Omental fat pad (tissue), 4 donors: ENCODE results near the gene RNASE11. TPM values are rescaled to one million over a fixed set of nuclear protein-coding genes. Genes with fewer than 3 reads are reported as not detected.
A peak's percentile ranks its signal among the peaks of the same experiment; 100 is the strongest.
"Not testable (repeated sequence)": the region's sequence is repeated elsewhere in the genome, so short reads cannot be mapped to it uniquely, and the experiment has no call there.

Experiments used
- ATAC-seq: fragments of 150-250 bp; one replicate; pipeline ENCODE4 v1.9.1; 2016; ENCODE audit warnings: mild to moderate bottlenecking, moderate library complexity; ENCODE audit not compliant: low FRiP score
- DNase-seq: peaks from one replicate; pipeline ENCODE4 v3.0.0-alpha.2; 2019; ENCODE audit warnings: low spot score
- total RNA-seq, 4 donors: library from RNA; depleted of rRNA; stranded (reverse); fragments of >200 nt; gene quantifications; one replicate each; pipeline ENCODE4 v1.1.0, GENCODE V29; 2016
- TF ChIP-seq, protein P1 (sequence below), 3 donors: fragments of 450-650 bp; IDR thresholded peaks; one replicate each; pipeline ENCODE4 v1.5.1; 2016 to 2017; ENCODE audit warnings: antibody characterized with exemption in 3 of 3, mild to moderate bottlenecking in 3 of 3, moderate library complexity in 2 of 3

The RNASE11 gene
- total RNA-seq, 4 donors from 2014 or later = not detected

DNA sequence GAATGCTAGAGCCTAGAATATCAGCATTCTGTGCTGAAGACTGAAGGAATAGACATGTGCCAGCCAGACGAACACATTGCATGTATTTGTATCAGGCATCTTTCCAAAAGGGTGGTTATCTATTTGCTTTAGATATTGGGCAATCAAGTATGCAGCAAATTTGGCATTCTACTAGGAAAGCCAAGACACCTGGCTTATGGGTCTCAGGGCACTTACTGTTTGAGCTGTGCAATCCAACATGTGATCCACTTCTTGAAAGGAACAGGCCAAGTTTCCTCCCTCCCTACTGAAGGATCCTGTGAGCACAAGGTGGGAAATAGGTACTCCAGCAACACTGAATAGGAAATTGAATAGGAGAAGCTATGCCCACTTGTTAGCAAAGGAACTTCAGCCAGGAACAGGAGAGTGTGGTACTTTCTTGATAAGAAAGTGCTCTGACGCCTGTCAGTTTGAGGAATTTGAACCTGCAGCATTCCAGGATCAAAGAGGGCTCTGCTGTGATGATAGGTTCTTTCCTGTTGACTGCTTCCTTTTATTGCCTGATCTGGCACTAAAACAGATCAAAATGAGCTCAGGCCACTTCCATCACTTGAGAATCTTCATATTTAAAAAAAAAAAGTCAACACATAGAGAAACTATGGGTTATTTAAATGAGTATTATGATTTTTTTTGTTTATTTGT, 33.1 kb upstream of the RNASE11 start:
- DNase-seq (no peak), ATAC-seq (no peak)
- TF ChIP-seq, protein P1, sequence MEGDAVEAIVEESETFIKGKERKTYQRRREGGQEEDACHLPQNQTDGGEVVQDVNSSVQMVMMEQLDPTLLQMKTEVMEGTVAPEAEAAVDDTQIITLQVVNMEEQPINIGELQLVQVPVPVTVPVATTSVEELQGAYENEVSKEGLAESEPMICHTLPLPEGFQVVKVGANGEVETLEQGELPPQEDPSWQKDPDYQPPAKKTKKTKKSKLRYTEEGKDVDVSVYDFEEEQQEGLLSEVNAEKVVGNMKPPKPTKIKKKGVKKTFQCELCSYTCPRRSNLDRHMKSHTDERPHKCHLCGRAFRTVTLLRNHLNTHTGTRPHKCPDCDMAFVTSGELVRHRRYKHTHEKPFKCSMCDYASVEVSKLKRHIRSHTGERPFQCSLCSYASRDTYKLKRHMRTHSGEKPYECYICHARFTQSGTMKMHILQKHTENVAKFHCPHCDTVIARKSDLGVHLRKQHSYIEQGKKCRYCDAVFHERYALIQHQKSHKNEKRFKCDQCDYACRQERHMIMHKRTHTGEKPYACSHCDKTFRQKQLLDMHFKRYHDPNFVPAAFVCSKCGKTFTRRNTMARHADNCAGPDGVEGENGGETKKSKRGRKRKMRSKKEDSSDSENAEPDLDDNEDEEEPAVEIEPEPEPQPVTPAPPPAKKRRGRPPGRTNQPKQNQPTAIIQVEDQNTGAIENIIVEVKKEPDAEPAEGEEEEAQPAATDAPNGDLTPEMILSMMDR (IDR thresholded peaks at IDR 0.05) = no peak

DNA sequence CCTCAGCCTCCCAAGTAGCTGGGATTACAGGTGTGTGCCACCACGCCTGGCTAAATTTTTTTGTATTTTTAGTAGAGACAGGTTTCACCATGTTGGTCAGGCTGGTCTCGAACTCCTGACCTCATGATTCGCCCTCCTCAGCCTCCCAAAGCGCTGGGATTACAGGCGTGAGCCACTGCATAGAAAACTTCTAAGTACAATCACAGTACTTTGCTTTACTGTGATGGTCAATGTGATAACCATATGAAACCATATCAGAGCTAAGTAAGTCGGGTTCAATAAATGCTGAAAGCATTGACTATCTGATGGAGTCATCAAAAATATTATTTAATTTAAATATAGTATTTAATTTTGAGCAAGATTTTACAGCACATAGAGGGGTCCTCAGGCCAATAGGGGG, 31.9 kb upstream of the RNASE11 start:
- ATAC-seq, DNase-seq: not testable (repeated sequence)

DNA sequence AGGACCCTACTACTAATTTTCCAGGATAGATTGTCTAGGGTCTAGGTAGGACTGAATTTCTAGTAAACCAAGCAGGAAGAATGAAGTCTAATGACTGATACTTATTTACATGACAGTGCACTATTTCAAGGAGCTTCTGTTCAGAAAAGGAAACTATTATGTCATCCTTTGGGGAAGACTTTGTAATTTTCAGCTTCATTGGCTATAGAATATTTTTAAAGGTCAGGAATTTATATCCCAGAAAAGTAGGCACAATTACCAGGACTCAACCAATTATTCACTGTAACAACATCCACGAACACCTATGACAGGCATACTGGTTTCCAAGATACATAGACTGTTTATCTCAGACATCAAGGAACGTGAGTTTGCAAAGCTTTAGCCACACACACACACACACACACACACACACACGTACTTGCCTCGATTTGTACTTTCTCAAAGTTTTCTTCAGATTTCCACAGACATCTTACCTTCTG, 30.5 kb upstream of the RNASE11 start:
- TF ChIP-seq, protein P1 (IDR thresholded peaks at IDR 0.05) = no peak
- no peak for DNase-seq
- no peak for ATAC-seq

DNA sequence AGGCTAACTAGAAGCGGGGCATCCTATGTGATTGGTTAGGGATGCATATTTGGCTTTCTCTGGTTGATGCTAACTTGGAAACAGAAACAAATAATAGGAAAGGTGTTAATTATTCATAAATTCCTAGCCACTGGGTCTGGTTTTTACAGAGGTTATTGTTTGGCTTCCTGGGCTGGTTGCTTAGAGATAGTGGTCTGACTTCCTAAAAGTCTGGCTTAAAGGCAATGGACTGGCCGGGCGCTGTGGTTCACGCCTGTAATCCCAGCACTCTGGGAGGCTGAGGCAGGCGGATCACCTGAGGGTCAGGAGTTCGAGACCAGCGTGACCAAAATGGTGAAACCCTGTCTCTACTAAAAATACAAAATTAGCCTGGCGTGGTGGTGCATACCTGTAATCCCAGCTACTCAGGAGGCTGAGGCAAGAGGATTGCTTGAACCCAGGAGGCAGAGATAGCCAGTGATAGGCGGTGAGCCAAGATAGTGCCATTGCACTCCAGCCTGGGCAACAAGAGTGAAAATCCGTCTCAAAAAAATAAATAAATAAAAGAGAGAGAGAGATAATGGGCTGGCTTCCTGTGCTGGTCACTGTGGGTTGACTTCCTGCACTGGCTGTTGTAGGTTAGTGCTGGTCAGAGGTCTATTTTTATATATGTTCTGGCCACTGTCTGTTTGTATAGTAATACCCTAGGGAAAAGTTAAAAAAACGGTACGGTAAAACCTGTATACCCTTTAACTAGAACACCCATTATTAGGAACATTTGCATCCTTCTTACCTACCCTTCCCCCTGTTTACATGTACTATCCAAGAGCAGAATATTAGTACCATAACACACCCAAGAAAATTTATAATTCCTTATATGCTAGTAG, 29.6 kb upstream of the RNASE11 start:
- DNase-seq (no peak), ATAC-seq (no peak)
- TF ChIP-seq, protein P1 (IDR thresholded peaks at IDR 0.05) = no peak

DNA sequence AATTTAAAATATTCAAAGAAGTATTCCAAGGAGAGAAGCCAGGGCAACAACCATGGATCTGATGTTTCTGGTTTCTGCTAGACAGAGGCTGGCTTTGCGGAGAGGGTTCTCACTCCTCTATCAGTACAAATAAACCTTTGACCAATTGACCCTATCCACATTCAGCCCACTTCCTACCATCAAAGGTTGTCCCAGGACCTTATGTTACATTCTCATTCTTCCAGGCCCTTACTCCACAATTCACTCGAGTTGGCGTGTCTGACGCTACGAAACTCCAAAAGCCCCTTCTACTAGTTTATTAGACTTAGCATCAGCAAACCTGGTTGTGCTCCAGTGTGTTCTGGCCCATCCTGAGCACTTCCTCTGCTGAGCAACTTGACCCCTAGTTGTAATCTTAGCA, 28.2 kb upstream of the RNASE11 start:
- ATAC-seq (no peak), DNase-seq (no peak)
- TF ChIP-seq, protein P1 (IDR thresholded peaks at IDR 0.05) = no peak

DNA sequence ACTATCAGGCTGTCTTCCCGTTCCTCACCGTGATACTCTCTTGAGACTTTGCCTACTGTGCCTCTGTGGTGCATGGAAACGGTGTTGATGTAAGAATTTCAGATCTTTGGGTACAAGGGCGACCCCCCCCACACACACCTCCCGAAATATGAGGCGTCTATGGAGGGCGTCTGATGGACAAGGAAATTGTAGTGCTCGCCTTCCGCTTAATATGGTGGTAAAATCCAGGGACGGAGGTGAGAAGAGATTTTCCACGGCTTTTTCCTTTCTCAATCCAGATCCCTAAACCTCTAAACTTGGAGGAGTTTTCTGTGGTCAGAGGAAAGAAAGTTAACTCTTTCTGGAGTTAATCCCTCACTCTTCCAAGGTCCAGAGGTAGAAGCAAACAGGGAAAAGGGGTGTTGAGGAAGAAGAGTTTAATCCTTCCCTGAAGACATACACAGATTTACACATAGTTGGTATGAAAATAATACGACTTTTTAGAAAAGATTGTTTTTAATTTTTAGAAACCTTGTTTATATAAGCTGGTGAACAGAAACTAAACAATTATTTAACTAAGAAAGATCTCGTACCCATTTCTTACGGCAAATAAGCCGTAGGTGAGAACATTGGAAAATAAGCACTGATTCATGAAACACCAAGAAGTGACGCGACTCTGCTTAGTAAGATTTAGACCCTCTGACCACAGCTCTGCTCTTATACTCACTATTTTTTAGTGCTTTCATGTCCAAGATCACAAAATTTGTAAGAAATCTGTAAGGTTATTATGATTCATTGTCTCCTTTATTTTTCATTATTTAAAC, 26.4 kb upstream of the RNASE11 start:
- TF ChIP-seq, protein P1 (IDR thresholded peaks at IDR 0.05) = no peak
- DNase-seq = no peak
- ATAC-seq = peak; percentile 5
